Endometrial microvascular endothelial cells (primary cell): Measurements from ENCODE around the gene RPL35. TPM values are rescaled to one million over a fixed set of nuclear protein-coding genes. Genes with fewer than 3 reads are reported as not detected.

Experiments used
- in situ Hi-C: cut with HindIII; loops from 2 replicates; pipeline ENCODE4 v1.10.0; 2017; ENCODE audit warnings: low sequenced_read_pairs, low pct_unique_long_range_greater_than_20kb; ENCODE audit errors: inconsistent ontology term
- total RNA-seq: library from RNA; depleted of rRNA; stranded (reverse); fragments of >200 nt; gene quantifications from one replicate; pipeline ENCODE4 v1.2.3, GENCODE V29; 2015; ENCODE audit errors: inconsistent ontology term

The RPL35 gene
- total RNA-seq, 1 donor from 2014 or later = 2,417 TPM

DNA sequence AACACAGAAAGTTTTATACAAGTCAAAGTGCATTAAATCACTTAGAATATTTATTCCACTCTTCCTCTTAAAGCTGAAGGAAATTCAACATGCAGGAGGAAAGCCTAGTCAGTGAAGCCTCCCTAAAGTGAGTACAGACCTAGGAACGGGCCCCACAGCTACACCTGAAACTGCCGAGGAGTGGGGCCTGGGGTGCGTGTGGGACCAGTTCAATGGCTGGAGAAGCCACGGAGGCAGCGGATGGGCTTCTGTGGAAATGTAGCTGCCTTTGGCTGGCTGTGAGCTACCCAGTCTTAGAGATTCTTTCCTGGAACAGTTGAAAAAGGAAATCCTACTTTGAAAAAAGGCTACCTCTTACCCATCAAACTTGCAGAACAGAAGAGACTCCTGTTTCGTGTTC lies 16.8 kb upstream of the RPL35 start:
- in situ Hi-C loops = no loop called here

DNA sequence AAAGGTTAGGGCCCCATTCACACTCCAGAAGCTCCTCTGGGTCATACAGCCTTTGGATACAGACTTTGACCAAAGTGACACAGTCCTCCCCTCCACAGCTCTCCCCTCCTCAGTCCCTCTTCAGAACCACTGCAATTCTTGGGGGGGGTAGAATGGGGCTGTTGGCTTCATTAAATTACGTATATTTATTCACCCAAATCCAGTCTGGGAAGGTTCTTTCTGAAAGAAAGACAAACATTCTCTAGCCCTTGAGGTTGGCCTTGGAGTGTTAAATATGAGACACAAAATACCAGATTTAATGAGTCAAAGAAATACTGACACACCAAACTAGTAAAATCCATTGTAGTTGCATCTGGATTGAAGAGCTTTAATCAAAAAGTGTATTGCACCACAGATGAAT lies 16.3 kb upstream of the RPL35 start:
- in situ Hi-C loops = no loop called here

DNA sequence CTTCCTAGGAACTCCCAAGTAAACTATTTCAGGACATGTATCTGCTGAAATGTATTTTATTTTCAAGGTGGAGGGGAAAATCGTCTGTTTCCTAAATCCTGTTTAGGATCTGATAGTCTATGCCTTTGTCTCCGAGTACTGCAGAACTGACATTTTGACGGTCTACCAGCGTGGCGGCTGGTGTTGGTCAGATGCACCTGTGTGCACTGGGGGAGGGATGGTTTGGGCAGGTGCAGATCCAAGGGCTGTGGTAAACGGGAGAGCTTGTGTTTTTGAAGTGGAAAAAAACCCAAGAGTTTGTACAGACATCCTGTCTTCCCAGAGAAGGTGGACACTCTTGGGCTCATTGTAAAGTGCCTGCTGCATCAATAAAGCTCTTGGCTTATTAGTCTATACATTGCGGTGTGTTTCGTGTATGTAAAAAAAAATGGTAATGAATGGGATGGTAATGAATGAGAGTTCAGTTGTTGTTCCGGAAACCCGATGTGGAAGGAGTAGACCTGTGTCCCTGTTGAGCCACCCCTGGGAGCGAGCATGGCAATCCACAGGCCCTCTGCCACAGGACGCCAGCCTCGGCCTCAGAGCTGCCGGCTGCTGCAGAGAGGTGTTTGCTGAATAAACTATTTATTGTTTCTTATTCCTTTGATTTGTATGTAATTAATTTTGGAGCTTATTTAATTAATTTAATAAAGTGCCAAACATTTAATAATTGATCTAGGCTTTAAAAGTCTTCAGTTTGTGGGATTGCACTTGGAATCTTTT lies 15.4 kb upstream of the RPL35 start:
- in situ Hi-C loops = no loop called here

DNA sequence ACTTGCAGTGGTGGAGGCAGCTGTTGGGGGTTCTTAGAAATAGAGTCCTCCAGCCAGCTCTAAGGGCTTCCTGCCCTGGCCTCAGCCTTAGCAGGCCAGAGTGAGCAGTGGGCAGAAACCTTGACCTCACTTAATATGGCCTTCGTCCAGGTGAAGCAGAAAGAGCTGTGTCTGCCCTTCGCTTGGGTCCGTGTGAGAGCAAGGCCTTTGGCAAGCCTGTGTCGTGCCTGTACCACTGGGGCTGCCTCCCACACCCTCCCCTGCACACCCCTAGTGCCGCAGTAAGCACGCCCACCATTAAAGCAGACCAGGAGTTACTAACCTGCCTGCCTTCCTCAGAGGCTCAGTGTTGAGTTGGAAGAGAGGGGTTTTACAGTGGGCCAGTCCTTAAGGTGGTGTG lies 13.7 kb upstream of the RPL35 start:
- in situ Hi-C loops = no loop called here

DNA sequence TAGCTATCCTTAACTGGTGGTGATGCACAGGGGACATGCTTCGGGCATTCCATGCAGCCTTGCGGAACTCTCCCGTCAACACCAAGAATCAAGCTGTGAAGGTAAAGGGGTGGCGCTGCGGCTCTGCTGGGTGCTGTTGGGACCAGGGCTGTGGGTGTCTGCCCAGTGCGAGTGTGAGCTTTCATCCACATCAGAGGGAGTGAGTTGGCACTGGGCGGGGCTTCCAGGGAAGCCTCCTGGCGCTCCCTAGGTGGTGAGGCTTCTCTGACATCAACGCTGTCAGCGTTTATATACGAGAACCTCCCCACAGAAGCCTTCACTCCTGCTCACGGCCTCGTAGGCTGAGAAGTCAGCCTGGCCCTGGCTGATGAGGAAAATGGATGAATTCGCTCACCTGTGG lies 11.9 kb upstream of the RPL35 start:
- in situ Hi-C loops = loop anchor here (25.0 kb wide), 1 partner anchor 111 kb away; the partner anchor contains the start of gene NR6A1

DNA sequence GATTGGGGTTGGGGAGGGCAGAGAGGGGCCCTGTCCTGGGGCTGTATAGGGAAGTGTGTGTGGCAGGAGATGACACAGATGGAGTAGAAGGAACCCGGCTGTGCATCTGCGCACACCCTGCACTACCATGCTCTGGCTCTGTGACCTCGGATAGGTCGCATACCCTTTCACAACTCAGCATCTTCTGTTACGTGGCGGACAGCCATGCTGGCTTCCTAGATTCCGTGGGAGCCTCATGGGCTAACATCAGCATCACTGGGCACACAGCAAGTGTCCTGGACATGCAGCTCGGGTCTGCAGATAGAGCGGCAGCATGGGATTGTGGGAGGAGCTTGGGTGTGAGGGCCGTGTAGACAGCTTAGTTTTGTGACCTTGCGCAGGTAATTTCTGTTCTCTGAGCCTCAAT lies 9.4 kb upstream of the RPL35 start:
- in situ Hi-C loops = loop anchor here (25.0 kb wide), 1 partner anchor 109 kb away; the partner anchor contains the start of gene NR6A1

DNA sequence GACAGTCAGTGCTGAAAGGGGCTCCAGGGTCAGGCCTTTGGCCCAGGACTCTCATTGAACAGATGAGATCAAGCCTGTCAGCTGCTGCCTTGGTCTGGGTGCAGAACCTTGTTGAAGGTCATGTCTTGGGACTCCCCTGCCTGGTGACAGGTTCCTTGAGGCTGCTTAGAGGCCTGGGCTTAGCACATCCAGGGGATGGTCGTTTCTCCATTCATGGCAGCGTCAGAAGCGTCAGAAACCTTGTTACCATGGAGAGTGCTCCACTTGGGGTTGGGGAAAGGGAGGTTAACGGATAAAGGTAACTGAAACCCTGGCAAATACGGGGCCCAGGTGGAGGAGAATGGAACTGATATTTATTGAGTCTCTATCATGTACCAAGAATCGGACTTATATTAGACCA lies 9.0 kb upstream of the RPL35 start:
- in situ Hi-C loops = loop anchor here (25.0 kb wide), 1 partner anchor 108 kb away; the partner anchor contains the start of gene NR6A1

DNA sequence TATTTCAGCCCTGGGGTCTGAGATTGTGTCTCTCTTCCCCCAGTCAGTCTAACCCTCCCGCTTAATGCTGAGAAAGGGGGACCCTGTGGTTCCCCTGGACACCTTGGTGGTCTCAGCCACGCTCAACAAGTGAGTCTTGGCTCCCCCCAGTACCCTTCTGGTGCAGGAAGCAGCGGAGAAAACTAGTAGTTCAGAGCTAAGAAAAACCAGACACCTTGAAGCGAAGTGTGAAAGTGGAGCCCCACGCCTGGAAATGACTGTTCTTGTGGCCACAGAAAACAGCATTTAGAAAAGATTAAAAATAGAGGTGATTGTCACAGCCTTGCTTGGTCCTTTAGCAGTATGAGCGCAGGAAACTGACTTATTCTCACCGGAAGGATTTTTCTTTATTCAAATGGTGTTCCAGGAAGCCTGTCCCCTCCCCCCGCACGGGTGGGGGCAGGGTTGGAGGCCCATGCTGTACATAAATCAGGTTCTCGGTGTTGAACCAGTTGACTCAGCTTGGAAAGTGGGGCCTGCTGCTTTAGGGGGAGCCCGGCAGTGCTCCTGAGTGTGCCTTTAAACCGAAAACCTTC lies 8.3 kb upstream of the RPL35 start:
- in situ Hi-C loops = loop anchor here (25.0 kb wide), 1 partner anchor 108 kb away; the partner anchor contains the start of gene NR6A1

DNA sequence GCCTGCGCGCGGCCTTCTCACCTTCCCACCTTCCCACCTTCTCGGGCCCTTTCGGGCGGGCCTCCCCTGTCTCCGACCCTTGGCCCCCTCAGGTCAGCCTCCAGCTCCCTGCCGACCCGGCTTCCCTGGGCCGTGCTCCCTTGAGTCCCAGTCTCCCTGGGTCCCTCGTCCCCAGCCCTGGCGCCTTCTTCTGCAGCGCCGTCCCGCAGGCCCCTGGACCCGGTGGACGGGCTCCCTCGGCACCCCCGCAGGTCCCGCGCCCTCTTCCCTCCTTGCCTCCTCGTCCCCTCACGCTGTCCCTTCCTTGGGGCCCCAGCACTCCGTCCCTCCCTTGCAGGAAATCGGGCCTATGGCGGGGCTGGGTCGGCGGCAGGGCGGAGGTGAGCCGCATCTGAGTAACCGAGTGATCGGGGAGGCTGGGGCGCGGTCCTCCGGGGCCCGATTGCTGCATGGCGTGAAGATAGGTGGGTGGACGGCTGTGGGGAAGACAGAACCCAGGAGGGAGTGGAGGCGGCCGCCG lies 7.8 kb upstream of the RPL35 start:
- in situ Hi-C loops = loop anchor here (25.0 kb wide), 1 partner anchor 107 kb away; the partner anchor contains the start of gene NR6A1

DNA sequence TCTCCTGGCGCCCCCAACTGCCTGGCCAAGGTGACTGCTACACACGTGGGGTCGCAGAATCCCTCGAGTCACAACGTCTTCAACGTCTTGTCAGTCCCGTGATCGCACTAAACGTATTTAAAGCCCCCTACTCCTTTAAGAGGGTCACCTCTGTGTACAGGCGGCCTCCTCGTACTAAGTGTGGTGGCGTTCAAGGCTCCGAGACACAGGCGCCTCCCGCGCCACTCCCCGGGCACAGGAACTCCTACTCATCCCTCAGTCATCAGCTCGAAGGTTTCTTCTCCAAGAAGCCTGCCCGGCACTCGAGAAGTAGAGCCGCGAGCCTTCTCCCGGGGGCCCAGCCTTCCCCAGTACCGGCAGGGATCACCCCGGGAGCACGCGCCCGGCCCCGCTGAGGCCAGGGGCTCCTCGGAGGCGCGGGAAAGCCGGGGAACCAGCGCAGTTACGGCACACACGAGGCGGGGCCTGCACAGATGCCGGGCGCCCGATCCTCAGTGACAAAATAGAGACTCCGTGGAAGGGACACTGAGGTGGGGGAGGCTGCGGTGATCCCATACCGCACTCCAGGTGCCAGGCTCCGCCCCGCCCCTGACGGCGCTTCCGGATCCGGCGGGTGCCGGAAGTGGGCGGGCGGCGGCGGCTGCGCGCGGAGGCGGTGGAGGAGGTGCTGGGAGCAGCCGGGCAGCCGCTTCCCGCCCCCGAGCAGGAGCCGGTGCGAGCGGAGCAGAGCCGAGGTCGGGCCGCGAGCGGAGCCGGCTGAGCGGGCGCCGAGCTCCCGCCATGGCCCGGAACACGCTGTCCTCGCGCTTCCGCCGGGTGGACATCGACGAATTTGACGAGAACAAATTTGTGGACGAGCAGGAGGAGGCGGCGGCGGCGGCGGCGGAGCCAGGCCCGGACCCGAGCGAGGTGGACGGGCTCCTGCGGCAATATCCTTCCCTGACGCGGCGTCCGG lies 7.0 kb upstream of the RPL35 start:
- in situ Hi-C loops = loop anchor here (25.0 kb wide), 1 partner anchor 106 kb away; the partner anchor contains the start of gene NR6A1

DNA sequence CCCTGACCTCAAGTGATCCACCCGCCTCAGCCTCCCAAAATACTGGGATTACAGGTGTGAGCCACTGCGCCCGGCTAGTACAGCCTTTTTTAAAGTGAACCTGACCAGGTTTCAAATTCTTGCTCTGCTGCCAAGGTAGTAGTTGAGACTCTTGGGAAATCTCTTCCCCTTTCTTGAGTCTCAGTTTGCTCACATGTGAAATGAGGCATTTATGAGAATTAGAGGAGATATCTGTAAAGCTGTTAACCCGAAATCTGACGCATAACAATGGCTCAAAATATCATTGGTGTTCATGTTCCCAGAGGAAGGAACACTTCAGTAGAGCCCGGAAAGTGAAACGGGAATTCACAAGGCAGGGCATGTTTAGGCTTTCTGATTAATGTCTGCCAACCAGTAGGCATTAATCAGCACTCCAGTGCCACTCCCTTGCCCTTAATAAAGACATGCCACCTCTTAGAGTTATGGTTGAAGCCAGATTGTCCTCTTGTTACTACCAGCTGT lies 1.7 kb upstream of the RPL35 start:
- in situ Hi-C loops = loop anchor here (25.0 kb wide), 1 partner anchor 101 kb away; the partner anchor contains the start of gene NR6A1

DNA sequence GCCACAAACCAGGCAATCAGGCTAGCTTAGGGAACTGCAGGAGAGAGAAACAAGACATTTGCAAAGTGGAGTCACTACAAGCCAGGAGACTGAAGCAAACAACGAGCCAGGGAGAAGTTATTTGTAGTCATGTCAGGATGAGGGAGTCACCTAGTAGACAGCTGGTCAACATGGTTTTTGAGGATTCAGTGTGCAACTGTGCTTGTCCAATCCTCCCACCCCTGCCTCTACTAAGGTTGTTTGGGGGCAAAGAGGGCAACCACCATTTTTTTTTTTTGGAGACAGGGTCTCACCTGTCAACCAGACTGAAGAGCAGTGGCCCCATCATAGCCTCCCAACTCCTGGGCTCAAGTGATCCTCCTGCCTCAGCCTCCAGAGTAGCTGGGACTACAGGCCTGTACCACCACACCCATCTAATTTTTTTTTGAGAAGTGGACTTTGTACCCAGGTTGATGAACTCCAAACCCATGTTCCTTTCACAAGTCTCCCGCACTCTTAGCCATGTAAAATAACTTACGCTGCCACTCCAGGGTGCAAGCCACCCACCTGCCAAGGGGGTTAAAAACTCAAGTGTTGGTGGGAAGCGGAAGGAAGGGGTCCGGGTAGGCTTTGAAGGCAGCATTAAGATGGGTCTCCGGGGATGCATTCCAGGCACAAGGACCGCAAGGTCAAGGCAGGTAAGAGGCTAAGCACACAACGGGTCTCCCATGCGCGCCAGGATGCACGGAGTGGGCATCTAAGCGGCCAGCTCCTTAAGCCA lies 995 bp downstream of the RPL35 start:
- in situ Hi-C loops = loop anchor here (25.0 kb wide), 1 partner anchor 98 kb away; the partner anchor contains the start of gene NR6A1

DNA sequence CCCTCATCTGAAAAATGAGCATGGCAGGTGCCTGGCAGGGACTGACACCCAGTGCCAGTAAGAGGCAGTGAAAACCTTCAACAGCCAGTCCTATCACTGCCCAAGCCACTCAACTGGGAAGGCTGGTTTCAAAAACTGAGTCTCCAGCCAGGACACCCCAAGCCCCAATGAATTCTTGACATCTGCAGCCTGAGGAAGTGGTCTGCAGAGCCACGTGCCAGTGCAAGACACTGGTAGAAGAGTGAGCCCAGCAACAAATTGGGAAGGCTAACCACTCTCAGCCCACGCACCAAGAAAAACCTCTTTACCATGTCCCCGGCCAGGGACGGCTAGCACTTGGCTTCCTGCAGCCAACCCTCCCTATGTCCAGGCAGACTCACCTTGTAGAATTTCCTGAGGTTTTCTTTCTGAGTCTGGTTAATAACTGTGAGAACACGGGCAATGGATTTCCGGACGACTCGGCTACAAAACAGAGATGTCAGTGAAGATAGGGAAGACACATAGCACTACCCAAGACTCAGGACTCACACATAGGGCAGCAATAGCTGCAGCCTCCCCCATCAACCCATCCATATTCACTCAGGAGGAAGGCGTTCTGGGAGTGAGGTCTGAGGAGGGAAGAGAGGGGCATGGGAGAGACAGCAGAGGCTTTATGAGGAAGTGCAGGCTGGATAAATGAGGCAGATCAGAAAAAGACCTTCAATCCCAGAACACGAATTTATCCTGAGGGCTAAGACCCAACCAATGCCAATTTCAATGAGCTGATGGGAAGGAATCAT lies 1.8 kb downstream of the RPL35 start:
- in situ Hi-C loops = loop anchor here (25.0 kb wide), 1 partner anchor 98 kb away; the partner anchor contains the start of gene NR6A1

DNA sequence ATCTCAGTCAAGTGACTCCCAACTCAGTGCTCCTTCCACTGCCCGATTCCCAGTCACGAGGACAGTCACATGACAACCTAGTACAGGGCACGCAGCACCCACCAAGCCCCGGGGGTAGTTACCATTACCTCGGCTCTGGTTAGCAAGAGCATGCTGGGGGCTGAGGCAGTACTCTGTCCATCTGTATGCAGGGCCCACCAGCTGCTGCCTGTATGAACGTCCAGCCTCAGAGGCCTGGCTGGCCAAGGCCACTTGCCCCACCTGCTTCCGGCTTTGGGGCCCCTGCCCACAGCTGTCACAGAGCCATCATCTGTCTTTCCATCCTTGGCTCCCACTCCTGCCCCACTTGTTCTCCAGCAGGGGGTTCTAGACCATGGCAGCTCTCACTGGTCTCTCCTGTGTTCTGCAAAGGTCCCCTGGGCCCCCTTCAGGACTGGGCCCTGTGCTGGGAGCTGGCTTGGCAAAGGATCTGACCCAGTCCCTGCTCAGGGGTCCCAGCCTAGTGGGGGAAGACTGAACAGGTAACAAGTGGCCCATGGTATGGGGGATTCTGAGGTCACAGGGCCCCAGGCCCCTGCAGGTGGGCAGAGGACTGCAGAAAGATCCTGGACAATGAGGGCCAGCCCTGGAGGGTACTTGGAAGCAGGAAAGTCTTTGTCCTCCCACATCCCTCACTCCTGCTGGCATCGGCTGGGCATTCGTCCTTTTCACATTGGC lies 3.3 kb downstream of the RPL35 start:
- in situ Hi-C loops = loop anchor here (25.0 kb wide), 1 partner anchor 96 kb away; the partner anchor contains the start of gene NR6A1

DNA sequence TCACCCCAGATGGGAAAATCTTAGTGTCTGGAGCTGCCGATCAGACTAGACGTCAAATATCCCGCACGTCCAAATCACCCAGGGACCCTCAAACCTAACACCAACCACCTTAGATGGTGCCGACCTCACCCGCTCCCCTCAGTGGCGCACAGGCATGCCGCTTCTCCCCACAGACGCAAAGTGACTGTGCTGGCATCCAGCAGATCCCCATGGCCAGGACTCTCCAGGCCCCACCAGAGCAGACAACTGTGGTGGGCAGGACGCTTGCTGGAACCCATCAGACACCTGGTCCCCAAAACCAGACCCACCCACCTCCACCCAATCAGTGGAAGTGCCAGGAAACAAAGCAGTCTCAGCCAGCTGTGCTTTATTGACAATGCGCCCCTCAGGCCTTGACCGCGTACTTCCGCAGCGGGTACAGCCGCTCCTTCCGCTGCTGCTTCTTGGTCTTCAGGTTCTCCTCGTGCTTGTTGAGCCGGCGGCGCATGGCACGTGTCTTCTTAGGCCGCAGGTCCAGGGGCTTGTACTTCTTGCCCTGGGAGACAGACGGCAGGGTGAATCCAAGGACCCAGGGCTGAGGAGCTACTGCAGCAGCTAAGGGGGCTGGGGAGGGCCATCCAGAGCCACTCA lies 4.1 kb downstream of the RPL35 start:
- in situ Hi-C loops = loop anchor here (25.0 kb wide), 1 partner anchor 95 kb away; the partner anchor contains the start of gene NR6A1
